ENCODE data around the gene CABLES2.

DNA sequence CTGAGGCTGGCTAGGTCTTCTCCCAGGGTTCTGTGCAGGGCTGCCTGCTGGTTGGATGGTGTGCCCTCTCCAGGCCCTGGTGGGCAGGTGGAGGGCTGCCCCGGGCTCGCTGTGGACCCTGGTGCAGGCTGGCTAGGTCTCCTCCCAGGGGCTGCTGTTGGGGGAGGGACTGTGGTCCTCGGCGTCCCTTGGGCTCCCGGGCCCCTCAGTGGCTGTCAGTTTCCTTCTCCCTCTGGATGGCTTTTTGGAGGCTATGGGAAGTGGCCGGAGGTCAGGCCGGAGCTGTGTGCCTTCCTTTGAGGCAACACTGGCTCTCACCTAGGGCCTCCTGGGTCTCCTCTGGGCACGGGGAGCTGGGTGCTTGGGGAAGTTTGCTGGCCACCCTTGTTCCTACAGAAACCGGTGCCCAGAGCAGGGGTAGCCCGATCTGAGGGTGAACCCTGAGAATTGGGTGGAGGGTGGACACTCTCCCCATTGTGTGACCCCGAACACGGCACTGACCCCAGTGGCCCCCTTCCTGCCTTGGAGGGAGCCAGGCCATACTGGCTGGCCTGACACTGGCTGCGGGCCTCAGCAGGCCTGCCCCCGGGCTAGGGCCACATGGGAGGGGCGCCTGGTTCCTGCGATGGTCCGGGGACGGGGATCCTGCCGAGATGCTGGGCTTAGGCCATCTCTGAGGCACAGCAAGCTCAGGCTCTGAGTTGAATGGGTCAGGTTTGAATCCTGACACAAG lies 3.8 kb upstream of the CABLES2 start:
- TF ChIP-seq, protein P1, sequence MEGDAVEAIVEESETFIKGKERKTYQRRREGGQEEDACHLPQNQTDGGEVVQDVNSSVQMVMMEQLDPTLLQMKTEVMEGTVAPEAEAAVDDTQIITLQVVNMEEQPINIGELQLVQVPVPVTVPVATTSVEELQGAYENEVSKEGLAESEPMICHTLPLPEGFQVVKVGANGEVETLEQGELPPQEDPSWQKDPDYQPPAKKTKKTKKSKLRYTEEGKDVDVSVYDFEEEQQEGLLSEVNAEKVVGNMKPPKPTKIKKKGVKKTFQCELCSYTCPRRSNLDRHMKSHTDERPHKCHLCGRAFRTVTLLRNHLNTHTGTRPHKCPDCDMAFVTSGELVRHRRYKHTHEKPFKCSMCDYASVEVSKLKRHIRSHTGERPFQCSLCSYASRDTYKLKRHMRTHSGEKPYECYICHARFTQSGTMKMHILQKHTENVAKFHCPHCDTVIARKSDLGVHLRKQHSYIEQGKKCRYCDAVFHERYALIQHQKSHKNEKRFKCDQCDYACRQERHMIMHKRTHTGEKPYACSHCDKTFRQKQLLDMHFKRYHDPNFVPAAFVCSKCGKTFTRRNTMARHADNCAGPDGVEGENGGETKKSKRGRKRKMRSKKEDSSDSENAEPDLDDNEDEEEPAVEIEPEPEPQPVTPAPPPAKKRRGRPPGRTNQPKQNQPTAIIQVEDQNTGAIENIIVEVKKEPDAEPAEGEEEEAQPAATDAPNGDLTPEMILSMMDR (conservative IDR thresholded peaks at IDR 0.05; ENCODE audit: low read depth, low read length), result no peak
- TF ChIP-seq EZH2 (IDR thresholded peaks at IDR 0.05; ENCODE audit: low read length, unreplicated experiment), result no peak

Measured in PC-3 (cell line).